Stimulated activated CD4-positive, alpha-beta T cell treated with anti-CD3 and anti-CD28 coated beads, Interleukin-2, amount 100 ng/mL, for 48 hours (primary cell): ENCODE data around the gene LINGO1.

Source experiments
- DNase-seq, 2 donors: peaks; one replicate each; pipeline ENCODE4 v3.0.0-alpha.2; 2020

The LINGO1 gene

DNA sequence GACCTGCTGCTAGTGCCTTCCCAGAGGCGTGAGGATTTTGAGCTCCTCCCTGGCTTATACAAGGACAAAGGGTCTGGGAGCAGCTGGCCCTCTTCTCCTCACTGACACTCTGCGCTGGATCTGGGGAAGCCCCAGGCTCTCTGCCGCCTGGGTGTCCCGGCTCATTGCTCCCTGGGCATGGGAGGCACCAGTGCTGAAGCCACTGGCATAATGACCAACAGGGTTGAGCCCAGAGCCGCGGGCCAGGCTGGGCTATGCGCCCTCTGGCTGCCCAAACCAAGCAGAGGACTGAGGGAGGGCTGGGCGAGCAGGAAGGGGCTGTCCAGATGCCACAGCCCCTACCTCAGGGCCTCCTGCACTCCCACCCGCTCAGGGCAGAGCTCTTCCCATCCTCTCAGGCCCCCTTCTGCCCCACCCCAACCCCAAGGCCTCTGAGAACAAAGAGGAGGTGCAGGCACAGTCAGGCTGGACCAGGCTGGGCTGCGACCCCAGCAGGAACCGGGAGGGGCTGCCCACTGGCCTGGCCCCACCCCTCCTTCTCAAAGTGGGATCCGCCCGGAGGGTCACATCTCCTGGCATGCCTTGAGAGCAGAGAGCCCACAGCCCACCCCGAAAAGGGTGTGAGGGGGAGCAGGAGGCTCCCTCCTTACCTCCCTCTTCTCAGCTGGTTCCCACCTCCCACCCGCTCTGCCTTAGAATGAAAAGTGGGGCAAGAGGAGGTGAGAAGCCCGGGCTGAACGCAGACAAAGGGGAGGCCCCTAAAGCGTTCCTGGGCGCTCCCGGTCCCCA lies 1.6 kb downstream of the LINGO1 start:
- DNase-seq, result no peak

DNA sequence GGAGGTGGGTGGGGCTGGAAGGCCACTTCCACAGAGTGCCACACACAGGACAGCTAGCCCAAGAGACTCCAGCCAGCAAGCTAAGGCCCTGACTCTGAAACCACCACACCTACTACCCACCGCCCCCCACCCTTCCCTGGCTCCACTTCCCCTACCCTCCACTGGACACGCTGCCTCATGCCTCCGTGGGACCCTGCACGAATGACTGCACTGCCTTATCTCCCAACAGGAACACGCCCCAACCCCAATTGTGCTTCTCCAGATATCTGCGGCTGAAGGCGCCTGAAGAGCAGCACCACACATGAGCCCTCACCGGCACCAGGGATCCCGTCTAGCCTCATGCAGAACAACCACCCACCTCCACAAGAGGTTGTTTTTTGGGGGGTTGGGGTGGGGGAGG lies 2.7 kb downstream of the LINGO1 start:
- DNase-seq, result no peak

DNA sequence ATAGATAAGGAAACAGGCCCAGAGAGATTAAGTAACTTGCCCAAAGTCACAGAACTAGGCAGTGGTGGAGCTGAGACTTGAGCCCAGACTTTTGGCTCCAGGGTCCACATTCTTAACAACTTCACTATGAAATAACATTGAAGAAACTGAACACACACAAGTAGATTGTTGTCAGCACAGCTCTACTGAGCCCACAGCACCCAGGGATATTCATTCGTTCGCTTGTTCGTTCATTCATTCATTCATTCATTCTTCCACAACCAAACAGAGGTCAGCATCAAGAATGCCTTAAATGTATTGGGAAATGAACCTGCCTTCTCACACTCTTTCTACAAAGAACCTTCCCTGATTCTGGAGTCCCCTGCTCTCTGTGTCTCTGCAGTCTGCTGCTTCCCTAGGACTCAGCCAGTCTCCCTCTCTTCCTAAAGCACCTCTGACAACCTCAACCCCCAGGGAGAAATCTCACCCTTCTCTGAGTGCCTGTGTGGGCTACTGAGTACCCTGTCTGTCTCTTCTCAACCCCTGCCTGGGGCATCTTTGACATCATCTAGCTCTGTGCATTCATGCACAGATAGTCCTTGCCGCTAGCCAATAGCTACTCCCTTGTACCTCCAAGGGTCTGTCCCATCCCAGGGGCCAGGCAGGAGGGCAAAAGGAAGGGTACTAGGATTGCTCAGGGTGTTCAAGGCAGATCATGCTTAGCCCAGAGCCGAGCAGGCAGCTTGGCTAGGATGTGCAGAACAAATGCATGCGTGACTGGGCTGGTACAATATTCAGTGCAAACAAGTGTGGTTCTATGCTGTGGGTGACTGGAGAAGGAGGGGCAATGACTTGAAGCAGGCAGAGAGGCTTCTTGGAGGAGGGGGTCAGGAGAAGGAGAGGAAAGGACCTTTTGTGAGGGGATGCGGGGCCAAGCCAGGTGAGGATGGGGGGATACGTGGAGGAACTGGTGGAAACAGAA lies 3.4 kb downstream of the LINGO1 start:
- DNase-seq, result no peak

DNA sequence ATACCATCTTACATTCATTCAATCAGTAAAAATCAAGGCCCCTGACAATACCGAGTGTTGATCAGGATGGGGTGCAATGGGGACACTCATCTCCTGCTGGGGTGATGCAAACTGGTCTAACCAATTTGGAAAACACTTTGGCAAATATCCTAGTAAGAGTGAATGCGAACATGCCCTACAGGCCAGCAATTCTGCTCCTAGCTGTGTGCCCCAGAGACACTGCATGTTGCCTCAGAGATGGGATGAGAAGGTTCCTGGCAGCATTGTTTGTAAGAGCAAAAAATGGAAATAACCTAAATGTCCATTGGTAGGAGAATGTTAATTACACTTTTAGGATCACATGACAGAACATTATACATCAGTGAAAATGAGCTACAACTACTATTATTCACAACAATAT lies 4.7 kb downstream of the LINGO1 start:
- DNase-seq, result no peak

DNA sequence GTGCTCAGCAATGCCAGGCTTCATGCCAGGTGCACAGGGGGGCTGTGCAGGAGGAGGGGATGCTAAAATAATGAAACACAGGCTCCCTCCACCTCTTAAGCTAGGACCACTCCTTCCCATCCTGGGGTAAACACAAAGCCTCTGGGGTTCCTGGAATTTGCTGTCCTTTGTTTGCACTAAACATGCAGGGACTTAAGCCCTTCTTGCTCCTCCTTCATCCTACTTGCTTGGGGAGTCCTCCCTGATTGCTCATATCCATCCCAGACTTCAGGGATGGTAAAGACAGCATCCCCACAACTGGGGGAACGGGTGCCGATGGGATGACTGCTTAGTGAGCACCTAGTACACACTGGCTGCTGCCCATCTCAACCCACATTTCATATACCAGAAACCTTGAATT lies 5.1 kb downstream of the LINGO1 start:
- DNase-seq, result no peak

DNA sequence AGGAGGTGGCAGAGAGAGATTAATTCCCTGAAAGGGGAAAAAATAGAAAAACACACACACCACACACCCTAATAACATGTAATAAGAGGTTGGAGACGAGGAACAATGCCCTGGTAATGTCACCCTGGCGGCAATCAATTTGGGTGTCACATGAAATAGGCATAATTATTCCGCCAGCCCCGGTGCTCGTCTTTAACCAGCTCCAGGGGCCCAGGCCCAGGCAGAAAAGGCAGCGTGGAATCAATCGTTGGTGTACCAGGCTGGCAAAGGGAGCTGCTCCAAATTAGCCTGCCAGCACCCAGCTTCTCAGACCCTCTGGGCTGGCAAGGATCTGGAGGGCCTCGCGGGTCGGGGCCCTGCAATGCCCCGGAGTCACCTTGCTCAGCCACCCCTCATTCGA lies 5.6 kb downstream of the LINGO1 start:
- no peak for DNase-seq

DNA sequence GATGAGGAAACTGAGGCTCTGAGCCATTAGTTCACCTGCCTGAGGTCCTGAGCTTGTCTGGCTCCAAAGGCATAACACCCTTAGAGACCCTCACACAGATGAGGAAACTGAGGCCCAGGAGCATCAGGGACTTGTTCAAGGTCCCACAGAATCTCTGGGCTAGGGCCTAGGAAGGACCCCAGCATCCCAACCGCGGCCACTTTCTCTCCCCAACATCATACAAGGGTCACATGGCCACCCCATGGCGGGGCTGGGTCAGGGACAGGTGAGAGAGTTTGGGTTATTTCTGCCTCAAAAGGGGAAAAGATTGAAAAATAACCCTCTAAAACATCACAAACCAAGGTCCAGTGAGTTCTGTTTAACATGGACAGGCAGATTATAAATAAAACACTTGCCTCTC lies 6.7 kb downstream of the LINGO1 start:
- no peak for DNase-seq

DNA sequence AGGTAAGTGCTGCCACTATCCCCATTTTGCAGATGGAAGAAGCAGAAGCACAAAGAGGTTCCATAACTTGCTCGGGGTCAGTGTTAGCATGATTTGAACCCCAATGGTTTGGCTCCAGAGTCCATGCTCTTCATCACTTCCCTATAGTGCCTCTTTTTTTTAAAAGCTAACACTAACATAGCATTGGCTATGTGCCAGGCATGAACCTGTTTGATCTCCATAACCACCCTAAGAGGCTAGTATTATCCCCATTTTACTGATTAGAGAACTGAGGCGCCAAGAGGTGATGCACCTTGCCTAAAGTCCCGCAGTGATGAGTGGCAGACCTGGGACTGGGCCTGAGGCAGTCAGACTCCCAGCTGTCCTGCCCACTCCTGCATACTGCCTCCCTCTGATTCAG lies 7.3 kb downstream of the LINGO1 start:
- no peak for DNase-seq

DNA sequence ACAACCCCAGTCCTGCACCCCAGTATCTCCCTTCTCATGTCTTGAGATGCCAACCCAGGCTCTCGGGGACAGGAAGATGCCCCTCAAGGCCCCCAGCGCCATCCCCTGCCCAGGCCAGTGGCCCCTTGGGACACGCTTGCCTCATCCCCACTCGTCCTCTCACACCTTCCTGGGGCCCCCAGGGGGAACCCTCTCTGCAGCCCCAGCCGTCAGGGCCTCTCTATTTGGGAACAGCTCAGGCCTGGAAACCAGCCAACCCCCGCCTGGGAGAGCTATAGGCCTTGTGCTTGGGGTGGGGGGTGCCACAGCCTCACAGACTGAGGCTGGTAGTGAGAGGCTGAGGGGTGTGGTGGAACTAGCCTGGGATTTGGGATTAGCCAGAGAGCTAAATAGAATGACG lies 7.8 kb downstream of the LINGO1 start:
- DNase-seq, result no peak

DNA sequence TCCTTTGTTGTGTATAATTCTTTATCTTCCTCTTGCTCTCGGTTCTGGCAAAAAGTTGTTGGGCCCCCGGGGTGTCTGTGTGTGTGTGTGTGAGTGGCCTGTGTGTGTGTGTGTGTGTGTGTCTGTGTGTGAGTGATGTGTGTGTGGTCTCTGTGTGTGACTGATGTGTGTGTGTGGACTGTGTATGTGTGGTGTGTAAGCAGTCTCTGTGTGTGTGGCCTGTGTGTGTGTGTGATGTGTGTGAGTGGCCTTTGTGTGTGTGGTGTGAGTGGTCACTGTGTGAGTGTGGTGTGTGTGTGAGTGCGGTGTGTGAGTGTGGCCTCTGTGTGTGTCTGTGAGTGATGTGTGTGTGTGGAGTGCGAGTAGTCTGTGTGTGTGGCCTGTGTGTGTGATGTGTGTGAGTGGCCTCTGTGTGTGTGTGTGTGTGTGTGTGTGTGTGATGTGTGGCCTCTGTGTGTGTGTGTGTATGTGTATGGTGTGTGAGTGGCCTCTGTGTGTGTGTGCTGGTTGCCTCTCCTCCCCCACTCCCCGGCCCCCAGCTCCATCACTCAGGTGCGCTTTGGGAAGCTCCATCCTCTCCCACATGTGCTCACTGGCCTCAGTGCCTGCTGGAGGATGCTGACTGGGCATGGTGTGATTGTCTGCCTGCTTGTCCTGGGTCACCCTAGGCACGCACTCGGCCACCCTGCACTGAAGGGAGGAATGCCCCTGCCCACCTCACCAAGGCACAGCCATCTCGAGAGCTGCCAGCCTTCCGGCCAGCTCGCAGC lies 8.8 kb downstream of the LINGO1 start:
- DNase-seq, result no peak

DNA sequence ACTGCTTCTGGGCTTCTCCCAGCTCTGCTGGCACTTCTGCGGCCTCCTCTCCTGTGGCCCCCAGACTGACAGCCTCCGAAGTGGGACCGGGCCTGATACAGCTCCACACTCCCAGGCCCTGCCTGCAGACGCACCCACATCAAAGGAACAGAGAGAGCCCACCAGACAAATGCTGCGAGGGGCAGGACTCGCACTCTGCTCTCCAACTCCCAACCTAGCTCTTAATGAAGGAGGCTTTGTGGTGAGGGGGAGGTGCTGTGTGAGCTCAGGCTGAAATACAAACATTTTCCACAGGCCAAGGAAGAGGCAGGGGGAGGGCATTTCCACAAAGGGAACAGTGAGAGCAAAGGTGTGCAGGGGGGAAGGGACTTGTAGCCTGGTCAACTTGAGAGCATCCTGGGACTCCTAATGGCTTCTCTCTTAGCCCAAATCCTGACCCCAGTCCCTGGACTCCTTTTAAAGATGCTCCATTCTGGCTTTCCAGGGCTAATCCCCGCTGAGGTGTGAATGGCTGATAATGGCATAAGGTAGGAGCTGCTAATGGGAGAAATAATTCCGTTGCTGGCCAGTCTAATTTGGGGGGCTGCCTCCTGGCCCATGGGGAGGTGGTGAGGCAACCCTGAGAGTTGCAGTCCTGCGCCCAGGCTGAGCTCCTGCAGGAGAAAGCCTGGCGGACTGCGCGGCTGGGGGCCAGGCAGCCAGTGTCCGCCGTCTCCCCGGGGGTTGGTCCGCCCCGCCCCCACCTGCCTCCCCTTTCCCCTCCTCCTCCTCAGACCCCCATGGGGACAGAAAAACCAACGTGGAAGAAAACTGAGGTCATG lies 9.6 kb downstream of the LINGO1 start:
- no peak for DNase-seq

DNA sequence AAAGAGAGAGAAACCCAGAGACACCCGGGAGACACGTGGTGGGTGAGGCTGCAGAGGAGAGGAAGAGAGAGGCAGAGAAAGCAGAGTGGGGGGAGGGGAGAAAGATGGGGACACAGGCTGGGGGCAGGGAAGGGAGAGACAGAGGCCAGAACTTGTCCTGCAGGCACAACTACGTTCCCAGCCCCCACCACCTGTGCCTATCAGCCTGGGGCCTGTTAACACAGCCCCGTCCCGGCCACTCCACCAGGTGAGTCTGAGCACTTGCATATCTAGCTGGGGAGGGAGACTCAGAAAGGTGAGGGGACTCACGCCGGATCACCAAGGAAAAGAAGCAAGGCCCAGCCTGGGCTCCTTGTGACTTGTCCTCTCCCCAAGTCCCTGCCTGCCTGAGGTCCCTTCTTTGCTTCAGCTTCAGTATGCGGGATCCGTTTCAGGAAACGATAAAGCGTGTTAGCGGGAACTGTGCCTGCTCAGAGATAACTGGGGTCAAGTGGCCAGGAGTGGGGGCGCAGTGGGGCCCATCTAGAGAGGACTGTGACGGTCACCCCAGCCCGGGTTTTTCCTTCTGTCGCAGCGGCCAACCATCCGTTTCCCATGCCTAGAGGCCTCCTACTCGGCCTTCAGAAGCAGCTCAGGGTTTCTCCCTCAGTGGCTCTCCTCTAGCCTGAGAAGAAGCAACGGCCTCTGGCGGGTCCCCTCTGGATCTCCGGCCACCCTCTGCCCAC lies 10.3 kb downstream of the LINGO1 start:
- no peak for DNase-seq

DNA sequence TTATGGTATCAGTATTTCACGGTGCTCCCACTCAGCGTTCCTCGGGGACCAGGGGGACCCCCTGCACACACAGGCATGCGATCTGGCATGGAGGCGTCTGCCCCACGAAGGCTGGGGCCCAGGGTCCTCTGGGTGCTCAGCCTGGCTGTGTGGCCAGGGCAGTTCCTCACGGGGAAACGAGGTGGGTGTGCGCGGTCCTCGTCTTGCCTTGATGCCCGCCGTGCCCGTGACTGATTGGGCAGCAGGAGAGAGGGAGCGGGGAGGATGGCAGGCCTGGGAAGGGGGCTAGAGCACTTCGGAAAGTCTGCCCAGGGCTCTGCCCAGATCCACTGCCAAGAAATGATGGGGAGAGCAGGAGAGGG lies 10.9 kb downstream of the LINGO1 start:
- DNase-seq, result no peak

DNA sequence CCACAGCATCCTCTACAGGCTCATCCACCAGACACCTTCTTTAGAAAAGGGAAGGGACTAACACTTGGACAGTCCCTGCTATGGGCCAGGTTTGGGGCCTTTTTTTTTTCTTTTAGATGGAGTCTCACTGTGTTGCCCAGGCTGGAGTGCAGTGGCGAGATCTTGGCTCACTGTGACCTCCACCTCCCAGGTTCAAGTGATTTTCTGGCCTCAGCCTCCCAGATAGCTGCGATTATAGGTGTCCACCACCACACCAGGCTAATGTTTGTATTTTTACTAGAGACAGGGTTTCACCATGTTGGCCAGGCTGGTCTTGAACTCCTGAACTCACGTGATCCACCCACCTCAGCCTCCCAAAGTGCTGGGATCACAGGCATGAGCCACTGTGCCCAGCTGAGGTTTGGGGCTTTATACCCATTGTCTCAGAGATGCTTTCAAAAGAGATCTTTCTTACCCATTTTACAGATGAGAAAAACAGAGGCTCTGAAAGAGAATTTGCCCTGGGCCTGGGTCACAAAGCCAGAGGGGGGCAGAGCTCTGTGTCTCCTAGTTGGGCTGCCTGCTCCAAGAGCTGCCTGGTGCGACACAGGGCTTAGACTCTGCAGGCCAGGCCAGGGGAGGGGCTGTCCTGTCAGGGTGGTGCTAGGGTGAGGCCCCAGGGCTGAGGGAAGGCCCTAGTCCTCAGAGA lies 11.6 kb downstream of the LINGO1 start:
- no peak for DNase-seq

DNA sequence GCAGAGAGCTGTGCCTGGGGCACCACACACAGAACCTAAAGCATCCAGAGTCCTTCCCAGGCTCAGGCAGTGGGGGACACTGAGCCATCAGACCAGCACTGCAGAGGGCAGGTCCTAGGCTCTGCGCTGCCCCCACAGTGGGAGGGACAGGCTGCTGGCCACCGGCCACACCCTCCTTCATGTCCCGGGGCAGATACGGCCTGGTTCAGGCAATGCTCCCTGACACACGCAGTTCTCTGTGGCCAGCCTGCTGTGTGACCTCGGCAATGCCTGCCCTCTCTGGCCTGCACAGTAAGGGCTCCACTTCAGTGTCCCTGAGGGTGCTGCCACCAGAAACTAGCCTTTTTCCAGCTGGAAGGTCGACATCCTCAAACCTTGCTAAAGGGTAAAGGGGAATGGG lies 12.4 kb downstream of the LINGO1 start:
- DNase-seq, result no peak

DNA sequence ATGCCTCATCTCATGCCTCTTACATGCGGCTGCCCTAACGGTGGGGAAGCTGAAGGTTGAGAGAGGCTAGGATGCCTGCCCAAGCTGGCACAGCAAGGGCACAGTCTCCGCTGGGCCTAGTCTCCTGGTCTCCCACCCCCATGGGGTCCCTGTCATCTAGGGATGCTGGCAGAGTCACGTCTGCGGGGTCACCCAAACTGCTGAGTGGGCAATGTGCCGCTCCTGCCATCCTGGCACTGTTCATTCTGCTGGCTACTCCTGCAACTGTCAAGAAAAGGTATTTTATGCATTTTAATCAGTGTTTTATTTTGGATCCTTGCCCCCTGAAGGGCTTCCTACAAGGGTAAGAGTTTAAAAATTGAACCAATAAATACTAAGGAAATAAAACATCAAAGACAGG lies 12.8 kb downstream of the LINGO1 start:
- DNase-seq, result no peak

DNA sequence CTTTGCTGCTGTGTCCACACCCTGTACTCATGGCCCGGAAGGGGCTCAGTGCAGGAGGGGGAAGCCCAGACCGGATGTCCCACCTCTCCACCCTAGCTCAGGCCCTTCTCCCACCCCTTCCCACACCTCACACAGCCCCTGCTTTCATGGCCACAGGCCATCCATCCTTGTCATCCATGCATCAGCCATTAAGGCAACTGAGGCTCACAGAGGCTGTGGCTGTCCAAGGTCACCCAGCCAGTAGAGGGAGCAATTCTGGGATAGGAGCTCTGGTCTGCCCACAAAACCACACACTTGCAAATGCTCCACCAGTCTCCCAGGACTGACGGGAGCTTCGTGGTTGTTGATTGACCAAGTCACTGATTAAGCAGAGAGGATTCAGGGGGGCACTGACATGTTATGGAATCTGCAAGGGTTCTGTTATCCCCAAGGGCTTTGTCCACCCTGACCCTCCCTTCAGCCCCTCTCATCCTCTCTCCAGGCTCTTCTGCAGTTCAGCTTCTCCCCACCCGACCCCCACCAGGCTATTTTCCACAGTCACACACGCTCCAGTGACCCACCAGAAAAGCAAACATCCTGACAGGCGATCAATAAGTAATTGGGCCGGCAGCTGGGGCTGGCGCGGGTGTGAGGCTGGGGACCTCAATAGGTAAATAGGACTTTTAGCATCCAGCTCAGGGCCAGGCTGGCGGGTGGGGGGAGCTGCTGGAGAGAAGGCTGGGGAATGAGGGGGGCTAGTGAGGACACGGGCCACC lies 15.1 kb downstream of the LINGO1 start:
- no peak for DNase-seq

DNA sequence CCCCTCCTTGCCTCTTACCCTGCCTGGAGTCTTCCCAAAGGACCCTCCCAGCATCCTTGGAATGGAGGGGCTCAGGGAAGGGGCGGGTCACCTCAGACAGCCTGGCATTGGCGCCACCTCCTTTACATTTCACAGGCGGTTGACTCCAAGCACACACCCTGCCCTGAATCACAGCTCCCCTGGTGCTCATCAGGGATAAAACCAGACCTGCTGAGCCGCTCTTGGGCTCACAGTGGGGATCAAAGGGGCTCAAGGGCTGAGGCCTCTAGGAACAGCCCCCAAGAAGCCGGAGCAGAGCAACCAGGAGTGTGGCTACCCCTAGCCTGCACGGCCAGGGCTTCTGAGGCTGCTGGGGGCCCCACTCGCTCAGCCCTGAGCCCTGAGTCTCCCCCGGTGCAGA lies 16.6 kb downstream of the LINGO1 start:
- DNase-seq, result no peak

DNA sequence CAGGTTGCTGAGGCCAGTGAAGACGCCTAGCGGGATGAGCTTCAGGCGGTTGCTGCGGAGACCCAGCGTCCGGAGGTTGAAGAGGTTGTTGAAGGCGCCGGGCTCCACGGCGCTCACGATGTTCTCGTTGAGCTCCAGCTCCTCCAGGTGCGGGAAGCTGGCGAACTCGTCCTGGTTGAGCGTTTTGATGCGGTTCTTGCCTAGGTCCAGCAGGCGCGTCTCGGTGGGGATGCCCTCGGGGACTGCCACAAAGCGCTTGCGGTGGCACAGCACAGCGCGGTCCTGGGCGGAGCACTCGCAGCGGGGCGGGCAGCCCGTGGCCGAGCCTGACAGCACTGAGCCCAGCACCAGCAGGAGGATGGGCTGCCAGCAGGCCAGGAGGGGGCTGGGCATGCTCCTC lies 17.2 kb downstream of the LINGO1 start:
- DNase-seq, result no peak

DNA sequence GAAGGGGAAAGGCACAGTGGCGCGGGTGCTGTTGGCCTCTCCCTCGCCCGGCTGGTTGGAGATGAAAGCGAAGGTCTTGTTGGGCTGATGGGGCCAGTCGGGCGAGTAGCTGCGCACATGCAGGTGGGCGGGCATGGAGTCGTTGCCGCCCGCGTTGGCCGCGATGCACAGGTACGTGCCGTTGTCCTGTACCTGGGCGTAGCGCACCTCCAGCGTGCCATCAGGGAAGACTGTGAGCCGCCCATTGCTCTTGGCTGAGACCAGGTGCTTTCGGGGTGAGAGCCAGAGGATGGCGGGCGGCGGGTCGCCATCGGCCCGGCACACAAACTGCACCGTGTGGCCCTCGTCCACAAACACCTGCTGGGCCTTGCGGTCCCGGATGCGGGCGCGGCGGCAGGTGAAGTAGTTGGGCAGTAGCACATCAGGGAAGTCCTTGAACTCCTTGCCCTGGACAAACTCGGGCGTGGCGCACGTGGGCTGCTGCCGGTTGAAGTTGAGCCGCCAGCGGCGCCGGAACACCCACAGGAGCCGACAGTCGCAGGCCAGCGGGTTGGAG lies 18.4 kb downstream of the LINGO1 start:
- no peak for DNase-seq
